H9 (cell line): ENCODE results near the gene UBXN11. TPM values are rescaled to one million over a fixed set of nuclear protein-coding genes. Genes with fewer than 3 reads are reported as not detected.

Experiments used
- DNase-seq: peaks from one replicate; pipeline ENCODE4 v3.0.0-alpha.2; 2017
- H2AFZ ChIP-seq: one replicate; pipeline ENCODE4 v1.6.1; 2013; ENCODE audit warnings: mild to moderate bottlenecking, low read length, control low read depth, moderate library complexity
- H2AK5ac ChIP-seq: 2 replicates; pipeline ENCODE4 v1.6.1; 2013; ENCODE audit warnings: low read length, control low read depth, mixed read lengths; ENCODE audit not compliant: insufficient read length
- H2BK120ac ChIP-seq: one replicate; pipeline ENCODE4 v1.6.1; 2013; ENCODE audit warnings: low read depth, mild to moderate bottlenecking, low read length, control low read depth, inconsistent platforms; ENCODE audit not compliant: poor library complexity, severe bottlenecking
- H2BK12ac ChIP-seq: 2 replicates; pipeline ENCODE4 v1.6.1; 2013; ENCODE audit warnings: low read length, control low read depth, mixed read lengths, low read depth; ENCODE audit not compliant: insufficient read length
- H2BK15ac ChIP-seq: 2 replicates; pipeline ENCODE4 v1.6.1; 2013; ENCODE audit warnings: low read depth, low read length, control low read depth
- H2BK20ac ChIP-seq: one replicate; pipeline ENCODE4 v1.6.1; 2013; ENCODE audit warnings: low read depth, mild to moderate bottlenecking, low read length, control low read depth, inconsistent platforms; ENCODE audit not compliant: poor library complexity, severe bottlenecking
- H2BK5ac ChIP-seq: 2 replicates; pipeline ENCODE4 v1.6.1; 2013; ENCODE audit warnings: low read length, control low read depth, mixed read lengths; ENCODE audit not compliant: insufficient read length
- H3K14ac ChIP-seq: 2 replicates; pipeline ENCODE4 v1.6.1; 2013; ENCODE audit warnings: low read length, control low read depth; ENCODE audit not compliant: insufficient read depth
- H3K18ac ChIP-seq: 2 replicates; pipeline ENCODE4 v1.6.1; 2013; ENCODE audit warnings: low read depth, mild to moderate bottlenecking, mixed read lengths, low read length, control low read depth; ENCODE audit not compliant: insufficient read length
- H3K23ac ChIP-seq: 2 replicates; pipeline ENCODE4 v1.6.1; 2013; ENCODE audit warnings: low read length, control low read depth, mixed read lengths, low read depth; ENCODE audit not compliant: insufficient read length
- H3K23me2 ChIP-seq: 2 replicates; pipeline ENCODE4 v1.6.1; 2013; ENCODE audit warnings: low read depth, mild to moderate bottlenecking, mixed read lengths, low read length, control low read depth; ENCODE audit not compliant: insufficient read length, poor library complexity, severe bottlenecking
- H3K27ac ChIP-seq: 2 replicates; pipeline ENCODE4 v1.5.1; 2013; ENCODE audit warnings: low read length, control low read depth, mixed read lengths, low read depth; ENCODE audit not compliant: insufficient read length
- H3K27me3 ChIP-seq: 2 replicates; pipeline ENCODE4 v1.6.1; 2013; ENCODE audit warnings: low read length, control low read depth, inconsistent platforms; ENCODE audit not compliant: insufficient read depth
- H3K4ac ChIP-seq: 2 replicates; pipeline ENCODE4 v1.6.1; 2013; ENCODE audit warnings: low read depth, mild to moderate bottlenecking, control low read depth, inconsistent platforms, low read length, moderate library complexity
- H3K4me1 ChIP-seq: 2 replicates; pipeline ENCODE4 v1.6.1; 2013; ENCODE audit warnings: low read length, control low read depth, inconsistent platforms; ENCODE audit not compliant: insufficient read depth
- H3K4me2 ChIP-seq: 2 replicates; pipeline ENCODE4 v1.6.1; 2013; ENCODE audit warnings: low read length, control low read depth, mixed read lengths; ENCODE audit not compliant: insufficient read length, insufficient read depth
- H3K56ac ChIP-seq: 2 replicates; pipeline ENCODE4 v1.6.1; 2013; ENCODE audit warnings: low read depth, mild to moderate bottlenecking, mixed read lengths, low read length, control low read depth; ENCODE audit not compliant: insufficient read length
- H3K79me1 ChIP-seq: 2 replicates; pipeline ENCODE4 v1.6.1; 2013; ENCODE audit warnings: low read depth, mild to moderate bottlenecking, moderate library complexity, low read length, control low read depth, inconsistent platforms; ENCODE audit not compliant: insufficient read depth, poor library complexity, severe bottlenecking
- H3K79me2 ChIP-seq: 2 replicates; pipeline ENCODE4 v1.6.1; 2013; ENCODE audit warnings: low read length, control low read depth, inconsistent platforms; ENCODE audit not compliant: insufficient read depth
- H3K9ac ChIP-seq: 2 replicates; pipeline ENCODE4 v1.6.1; 2013; ENCODE audit warnings: low read length, control low read depth, mixed read lengths; ENCODE audit not compliant: insufficient read length; ENCODE audit errors: extremely low read depth
- H3K9me3 ChIP-seq: one replicate; pipeline ENCODE4 v1.6.1; 2013; ENCODE audit warnings: low read depth, low read length, inconsistent platforms; ENCODE audit not compliant: control insufficient read depth
- H3T11ph ChIP-seq: one replicate; pipeline ENCODE4 v1.6.1; 2013; ENCODE audit warnings: mild to moderate bottlenecking, low read length, control low read depth, inconsistent platforms
- H4K20me1 ChIP-seq: one replicate; pipeline ENCODE4 v1.6.1; 2013; ENCODE audit not compliant: control insufficient read depth, insufficient read length, insufficient read depth
- H4K5ac ChIP-seq: 2 replicates; pipeline ENCODE4 v1.6.1; 2013; ENCODE audit warnings: low read depth, mild to moderate bottlenecking, mixed read lengths, low read length, control low read depth; ENCODE audit not compliant: insufficient read length
- H4K8ac ChIP-seq: replicated peaks from 2 replicates; pipeline ENCODE4 v1.6.1; 2013; ENCODE audit warnings: low read length, control low read depth, mixed read lengths, low read depth; ENCODE audit not compliant: insufficient read length
- H4K91ac ChIP-seq: 2 replicates; pipeline ENCODE4 v1.6.1; 2013; ENCODE audit warnings: low read depth, mild to moderate bottlenecking, moderate library complexity, mixed read lengths, low read length, control low read depth; ENCODE audit not compliant: insufficient read length
- H3K27ac Mint-ChIP-seq, 3 experiments: 2 replicates in 2 of 3; 3 replicates in 1 of 3; pipeline ENCODE4 v1.8.0; 2020 to 2021; ENCODE audit warnings: mixed read lengths in 3 of 3, mild to moderate bottlenecking in 1 of 3, moderate library complexity in 1 of 3
- H3K27me3 Mint-ChIP-seq: 2 replicates; pipeline ENCODE4 v1.8.0; 2021; ENCODE audit warnings: low read depth, mild to moderate bottlenecking, moderate library complexity, mixed read lengths
- H3K36me3 Mint-ChIP-seq, 3 experiments: 2 replicates in 2 of 3; 3 replicates in 1 of 3; pipeline ENCODE4 v1.8.0; 2020 to 2021; ENCODE audit warnings: low read depth in 3 of 3, mixed read lengths in 3 of 3; ENCODE audit not compliant: insufficient read depth in 1 of 3
- H3K4me1 Mint-ChIP-seq, 2 experiments: 2 replicates each; pipeline ENCODE4 v1.8.0; 2020; ENCODE audit warnings: mixed read lengths in 2 of 2
- H3K4me3 Mint-ChIP-seq, 2 experiments: 2 replicates in 1 of 2; 3 replicates in 1 of 2; pipeline ENCODE4 v1.8.0; 2020 to 2021; ENCODE audit warnings: mild to moderate bottlenecking in 2 of 2, mixed read lengths in 2 of 2, moderate library complexity in 1 of 2
- H3K9me3 Mint-ChIP-seq, 2 experiments: 2 replicates in 1 of 2; 3 replicates in 1 of 2; pipeline ENCODE4 v1.8.0; 2020; ENCODE audit warnings: mild to moderate bottlenecking in 2 of 2, mixed read lengths in 2 of 2, moderate library complexity in 1 of 2
- WGBS: extraction: QIAGEN DNeasy Blood & Tissue Kit; methylation state at CpG from one replicate; pipeline ENCODE4 v1.1.7; 2013; ENCODE audit warnings: missing lambda C conversion rate, low lambda C conversion rate, mixed read lengths; ENCODE audit not compliant: insufficient read length; ENCODE audit errors: extremely low coverage; 5-methylcytosine and 5-hydroxymethylcytosine counted together
- total RNA-seq: library from RNA; stranded (reverse); gene quantifications from 2 replicates; pipeline ENCODE4 v1.2.1, GENCODE V29; 2021
- TF ChIP-seq, protein P1 (sequence below): fragments of 200-600 bp; sonication (generic); conservative IDR thresholded peaks from 3 replicates; pipeline ENCODE4 v1.8.0; 2021; ENCODE audit warnings: antibody characterized with exemption, mild to moderate bottlenecking

The UBXN11 gene
- total RNA-seq, 1 experiment from 2014 or later, result 13.7 TPM

DNA sequence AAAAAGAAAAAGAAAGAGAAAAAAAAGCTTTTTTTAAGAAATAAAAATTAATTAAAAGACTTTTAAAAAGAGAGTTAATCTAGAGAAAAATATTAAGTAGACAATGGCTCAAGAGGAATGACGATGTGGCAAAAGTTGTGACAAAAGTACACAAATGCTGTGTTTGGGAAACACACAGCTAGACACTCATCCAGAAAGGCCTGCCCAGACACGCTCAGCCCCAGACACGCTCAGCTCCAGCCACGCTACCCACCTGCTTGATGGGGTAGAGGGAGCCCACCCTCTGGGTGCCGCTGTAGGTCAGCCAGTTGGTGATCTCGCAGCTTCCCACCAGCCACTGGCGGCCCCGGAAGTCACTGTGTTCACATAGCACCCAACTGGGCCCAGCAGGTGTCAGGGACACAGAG, 21.5 kb upstream of the UBXN11 start:
- Histone ChIP-seq H2BK12ac (no peak overlapping the region), H3K4me2 (no peak overlapping the region), H3K14ac (no peak overlapping the region; the same call in 1 of the 2 replicates), H2AK5ac (no peak overlapping the region), H4K5ac (no peak overlapping the region), H4K8ac (no peak overlapping the region), H3K79me2 (no peaks in the 10 kb centered on the region), H3K18ac (no peak overlapping the region), H2AFZ (no peak overlapping the region), H3K23ac (no peak overlapping the region), H3K27ac (no peak overlapping the region), H3K9ac (no peak overlapping the region), H2BK15ac (no peak overlapping the region), H2BK5ac (no peak overlapping the region), H3T11ph (no peak overlapping the region), H2BK120ac (no peak overlapping the region), H3K4me1 (no peaks in the 10 kb centered on the region), H4K20me1 (no peaks in the 10 kb centered on the region), H4K91ac (no peak overlapping the region), H3K79me1 (no peaks in the 10 kb centered on the region), H3K23me2 (no peaks in the 10 kb centered on the region), H3K9me3 (no peaks in the 10 kb centered on the region), H2BK20ac (no peak overlapping the region), H3K56ac (no peak overlapping the region), H3K4ac (no peak overlapping the region), H3K27me3 (no peaks in the 10 kb centered on the region)
- H3K27ac Mint-ChIP-seq, result peak overlapping the region in 2 of 3 experiments; percentile 89 to 90; a peak in 4 of 7 replicates
- H3K4me1 Mint-ChIP-seq, result peaks cover 0 to 6% of the 10 kb centered on the region in 2 experiments; a peak in 1 of 4 replicates
- peaks cover 12 to 45% (median 40%) of the 10 kb centered on the region in 3 experiments; a peak in 6 of 7 replicates for H3K36me3 Mint-ChIP-seq
- no peak for DNase-seq
- TF ChIP-seq, protein P1, sequence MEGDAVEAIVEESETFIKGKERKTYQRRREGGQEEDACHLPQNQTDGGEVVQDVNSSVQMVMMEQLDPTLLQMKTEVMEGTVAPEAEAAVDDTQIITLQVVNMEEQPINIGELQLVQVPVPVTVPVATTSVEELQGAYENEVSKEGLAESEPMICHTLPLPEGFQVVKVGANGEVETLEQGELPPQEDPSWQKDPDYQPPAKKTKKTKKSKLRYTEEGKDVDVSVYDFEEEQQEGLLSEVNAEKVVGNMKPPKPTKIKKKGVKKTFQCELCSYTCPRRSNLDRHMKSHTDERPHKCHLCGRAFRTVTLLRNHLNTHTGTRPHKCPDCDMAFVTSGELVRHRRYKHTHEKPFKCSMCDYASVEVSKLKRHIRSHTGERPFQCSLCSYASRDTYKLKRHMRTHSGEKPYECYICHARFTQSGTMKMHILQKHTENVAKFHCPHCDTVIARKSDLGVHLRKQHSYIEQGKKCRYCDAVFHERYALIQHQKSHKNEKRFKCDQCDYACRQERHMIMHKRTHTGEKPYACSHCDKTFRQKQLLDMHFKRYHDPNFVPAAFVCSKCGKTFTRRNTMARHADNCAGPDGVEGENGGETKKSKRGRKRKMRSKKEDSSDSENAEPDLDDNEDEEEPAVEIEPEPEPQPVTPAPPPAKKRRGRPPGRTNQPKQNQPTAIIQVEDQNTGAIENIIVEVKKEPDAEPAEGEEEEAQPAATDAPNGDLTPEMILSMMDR, result no peak
- H3K4me3 Mint-ChIP-seq, result no peak overlapping the region
- no peaks in the 10 kb centered on the region for H3K9me3 Mint-ChIP-seq
- H3K27me3 Mint-ChIP-seq, result no peaks in the 10 kb centered on the region
- WGBS, result no CpG with 5 or more reads among the region's 8 CpGs
